Activated T-cell treated with anti-CD3 and anti-CD28 coated beads for 4 hours (primary cell): ENCODE data around the gene PROCA1.

ENCODE experiments used
- DNase-seq: peaks from one replicate; pipeline ENCODE4 v3.0.0-alpha.2; 2020

PROCA1 gene

GRCh38 chr17:28705728-28706334 is 5.9 kb downstream of the PROCA1 start:
- no peak for DNase-seq

- no peak for DNase-seq
Measured at GRCh38 chr17:28705074-28705659, 6.5 kb downstream of the PROCA1 start.

DNA sequence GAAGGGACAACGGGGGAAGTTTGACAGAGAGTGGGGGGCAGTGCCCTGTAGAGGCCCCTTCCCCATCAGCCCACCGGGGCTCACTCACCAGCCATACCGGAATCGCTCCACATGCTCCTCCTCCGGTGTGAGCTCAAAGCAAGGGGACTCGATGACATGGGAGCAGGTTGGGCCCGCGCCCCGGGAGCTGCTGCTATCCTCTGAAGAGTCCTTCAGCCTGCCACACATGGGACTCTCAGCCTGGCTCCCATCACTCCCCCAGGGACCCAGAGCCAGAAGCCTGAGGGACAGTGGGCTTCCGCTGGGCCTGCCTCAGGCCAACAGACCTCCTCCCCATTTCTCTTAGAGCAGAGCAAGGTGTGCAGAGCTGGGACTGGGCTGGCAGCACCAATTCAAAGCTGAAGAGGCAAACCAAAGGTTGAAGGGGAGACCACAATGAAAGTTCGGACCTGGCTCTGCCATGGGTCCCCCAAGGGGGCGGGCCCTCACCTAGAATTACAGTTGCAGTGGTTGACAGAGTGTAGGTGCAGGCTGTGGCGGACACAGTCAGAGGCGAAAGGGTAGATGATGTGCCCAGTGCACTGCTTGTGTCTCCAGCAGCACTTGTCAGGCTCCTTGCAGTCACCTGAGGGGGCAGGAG is 7.3 kb downstream of the PROCA1 start:
- DNase-seq, result no peak

GRCh38 chr17:28703552-28704218 is 8.0 kb downstream of the PROCA1 start:
- DNase-seq, result no peak

DNA sequence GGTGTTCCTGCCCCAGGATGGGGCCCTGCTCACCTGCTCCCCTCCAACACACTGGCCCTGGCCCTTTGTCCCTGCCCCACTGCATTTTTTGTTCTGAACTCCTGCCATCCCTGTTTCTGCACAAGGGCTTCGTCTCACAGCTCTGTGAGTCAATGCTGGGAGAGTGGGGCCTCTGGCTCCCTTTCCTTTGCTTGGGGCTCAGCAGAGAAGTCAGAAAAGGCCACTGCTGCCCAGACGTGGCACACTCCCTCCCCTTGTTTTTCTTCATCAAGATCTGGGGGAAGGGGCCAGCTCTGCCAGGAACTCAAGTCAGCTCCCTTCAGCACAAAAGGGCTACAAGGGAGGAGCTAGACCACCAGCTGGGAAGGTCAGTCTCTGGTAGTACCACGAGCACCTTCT is 8.9 kb downstream of the PROCA1 start:
- no peak for DNase-seq

GRCh38 chr17:28702026-28702751 is 9.5 kb downstream of the PROCA1 start:
- DNase-seq, result no peak

GRCh38 chr17:28700830-28701492 is 10.7 kb downstream of the PROCA1 start:
- DNase-seq, result no peak

DNA sequence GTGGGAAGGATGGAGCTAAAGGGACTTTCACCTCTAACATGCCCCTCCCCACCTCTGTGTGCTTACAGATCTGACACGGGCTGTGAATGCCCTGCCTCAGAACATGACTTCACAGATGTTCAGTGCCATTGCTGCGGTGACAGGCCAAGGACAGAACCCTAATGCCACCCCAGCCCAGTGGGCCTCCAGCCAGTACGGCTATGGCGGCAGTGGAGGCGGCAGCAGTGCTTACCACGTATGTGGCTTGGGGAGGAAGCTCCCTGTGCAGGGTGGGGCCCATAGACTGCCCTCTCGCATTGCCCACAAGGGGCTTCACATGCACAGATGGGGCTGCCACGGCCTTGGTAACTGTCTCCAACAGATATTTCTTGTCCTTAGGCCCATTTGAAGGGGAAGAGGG is 11.4 kb downstream of the PROCA1 start:
- no peak for DNase-seq

GRCh38 chr17:28698253-28698941 is 13.3 kb downstream of the PROCA1 start:
- no peak for DNase-seq

DNA sequence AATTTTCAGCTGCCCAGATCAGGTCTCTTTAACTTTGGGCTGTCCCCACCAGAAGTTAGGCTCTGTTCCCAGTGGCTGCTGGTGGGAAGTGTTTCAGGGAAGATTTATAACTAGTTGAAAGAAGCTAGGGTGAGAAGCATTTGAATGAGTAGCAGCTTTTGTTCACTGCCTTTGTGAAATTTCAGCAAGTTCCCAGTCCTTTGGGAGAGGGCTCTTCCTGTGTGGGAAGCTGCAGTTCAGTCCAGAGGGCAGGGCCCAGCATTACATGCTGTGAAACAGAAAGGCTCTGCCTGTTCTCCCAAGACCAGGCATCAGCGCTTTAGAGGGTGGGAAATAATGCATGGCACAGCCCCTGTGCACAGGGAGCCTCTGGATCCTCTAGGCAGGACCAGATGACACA is 17.8 kb downstream of the PROCA1 start:
- no peak for DNase-seq

DNA sequence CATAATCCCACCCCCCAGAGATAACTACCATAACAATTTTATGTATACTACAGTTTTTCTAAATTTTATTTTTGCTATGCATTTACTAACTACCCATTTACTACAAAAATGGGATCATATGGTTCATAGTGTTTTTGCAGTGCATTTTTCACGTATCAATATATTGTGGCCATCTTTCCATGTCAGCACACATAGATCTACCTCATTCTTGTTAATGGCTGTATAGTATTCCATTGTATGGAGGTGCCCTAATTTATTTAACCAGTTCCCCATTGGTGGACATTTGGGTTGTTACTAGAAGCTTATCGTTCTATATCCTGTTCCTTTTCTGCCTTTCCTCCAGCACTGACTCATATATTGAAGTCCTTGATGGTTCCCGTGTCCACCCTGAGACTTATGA is 22.7 kb downstream of the PROCA1 start:
- no peak for DNase-seq

DNA sequence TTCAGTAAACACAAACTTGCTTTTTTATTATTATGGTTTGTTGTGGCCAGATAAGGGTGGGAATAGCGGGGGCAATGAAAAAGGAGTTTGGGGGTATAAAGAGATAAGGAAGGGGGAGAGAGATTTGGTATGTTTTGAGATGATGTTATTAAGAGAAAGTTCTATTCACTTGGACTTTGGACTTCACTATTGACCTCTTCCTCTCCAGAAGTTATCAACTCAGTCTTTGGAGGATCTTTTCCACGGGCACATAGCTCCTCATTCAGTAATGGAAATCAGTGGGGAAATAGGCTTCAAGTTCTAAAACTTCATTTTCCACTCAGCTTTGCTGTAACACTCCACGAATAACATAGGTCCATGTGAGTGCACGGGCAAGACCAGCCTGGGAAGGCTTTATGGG is 23.2 kb downstream of the PROCA1 start:
- no peak for DNase-seq

DNA sequence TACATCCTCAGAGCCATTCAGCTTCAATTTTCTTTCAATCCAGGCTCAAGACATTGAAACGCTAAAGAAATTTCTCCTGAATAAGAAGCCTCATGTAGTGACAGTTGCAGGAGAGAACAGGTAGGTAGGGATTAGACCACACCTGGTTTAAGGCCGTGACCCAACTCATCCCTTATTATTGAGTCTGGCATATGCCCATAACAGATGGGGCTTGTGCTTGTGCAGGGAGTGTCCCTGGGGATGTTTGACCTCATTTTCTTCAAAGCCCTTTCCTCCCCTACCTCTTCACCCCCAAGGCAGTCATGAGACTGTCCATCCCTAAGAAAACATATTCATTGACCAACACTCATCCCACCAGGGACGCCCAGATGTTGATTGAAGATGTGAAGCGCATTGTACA is 25.4 kb downstream of the PROCA1 start:
- no peak for DNase-seq

GRCh38 chr17:28685366-28685765 is 26.3 kb downstream of the PROCA1 start:
- DNase-seq, result no peak

DNA sequence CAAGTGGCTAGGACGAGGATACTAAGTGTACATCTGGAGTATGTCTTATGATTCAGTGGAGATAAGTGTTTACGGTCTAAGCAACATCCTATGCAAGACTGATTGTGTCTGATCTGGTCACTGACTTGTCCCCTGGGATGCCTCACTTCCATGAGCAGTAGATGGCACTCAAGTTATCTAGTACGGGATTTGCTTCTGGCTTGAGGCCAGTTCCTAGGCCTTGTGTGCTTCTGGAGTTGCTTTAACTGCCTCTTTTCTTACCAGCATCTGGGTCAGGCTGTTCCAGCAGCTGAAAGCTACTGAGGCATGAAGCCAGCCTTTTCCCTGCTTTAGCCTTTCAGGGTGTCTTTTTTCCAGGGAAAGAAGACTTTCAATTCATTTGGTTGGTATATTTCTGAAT is 26.7 kb downstream of the PROCA1 start:
- no peak for DNase-seq

DNA sequence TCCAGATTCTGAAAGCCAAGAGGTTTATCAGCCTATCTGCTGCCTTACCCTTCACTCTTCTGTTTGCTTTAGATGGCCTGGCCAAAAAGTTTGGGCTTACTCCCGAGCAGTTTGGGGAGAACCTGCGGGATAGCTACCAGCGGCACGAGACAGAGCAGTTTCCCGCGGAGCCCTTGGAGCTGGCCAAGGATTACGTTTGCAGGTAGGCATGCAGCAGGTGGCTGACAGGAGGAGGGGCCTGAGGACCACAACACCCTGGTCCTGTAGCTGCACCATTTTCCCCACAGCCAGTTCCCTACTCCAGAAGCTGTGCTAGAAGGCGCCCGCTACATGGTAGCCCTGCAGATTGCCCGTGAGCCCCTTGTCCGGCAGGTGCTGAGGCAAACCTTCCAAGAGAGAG is 29.0 kb downstream of the PROCA1 start:
- DNase-seq, result no peak

DNA sequence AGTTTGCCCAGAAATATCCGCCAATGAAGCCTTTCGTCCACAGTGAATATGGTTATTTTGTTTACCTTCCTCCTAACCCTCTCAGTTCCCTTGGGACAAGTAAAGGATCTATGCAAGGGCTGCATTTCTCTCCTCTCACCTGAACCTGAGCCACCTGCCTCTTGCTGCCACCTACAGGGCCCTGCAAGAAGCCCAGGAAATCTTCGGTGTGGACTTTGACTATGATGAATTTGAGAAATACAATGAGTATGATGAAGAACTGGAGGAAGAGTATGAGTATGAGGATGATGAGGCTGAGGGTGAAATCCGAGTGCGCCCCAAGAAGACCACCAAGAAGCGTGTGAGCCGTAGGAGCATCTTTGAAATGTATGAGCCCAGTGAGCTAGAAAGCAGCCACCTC is 35.7 kb downstream of the PROCA1 start:
- DNase-seq, result no peak

DNA sequence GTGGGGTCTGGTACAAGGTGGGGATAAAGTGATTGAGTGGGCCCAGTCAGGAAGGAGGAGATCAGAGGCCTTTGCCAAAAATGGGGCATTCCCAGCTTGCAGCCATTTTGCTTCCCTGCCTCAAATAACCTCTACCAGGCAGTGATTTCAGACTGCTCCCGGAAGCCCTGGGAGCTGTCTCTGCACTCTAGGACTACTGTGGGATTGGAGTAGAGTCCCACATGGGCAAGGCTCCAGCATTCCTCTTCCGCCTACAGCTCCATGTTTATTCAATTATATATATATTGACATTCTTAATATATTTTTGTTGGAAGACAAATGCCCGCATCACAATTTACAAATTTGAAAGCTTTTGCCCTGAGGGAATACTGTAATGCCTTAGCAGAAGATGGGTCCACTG is 36.2 kb downstream of the PROCA1 start:
- no peak for DNase-seq

GRCh38 chr17:28669918-28670317 is 41.8 kb downstream of the PROCA1 start:
- no peak for DNase-seq

DNA sequence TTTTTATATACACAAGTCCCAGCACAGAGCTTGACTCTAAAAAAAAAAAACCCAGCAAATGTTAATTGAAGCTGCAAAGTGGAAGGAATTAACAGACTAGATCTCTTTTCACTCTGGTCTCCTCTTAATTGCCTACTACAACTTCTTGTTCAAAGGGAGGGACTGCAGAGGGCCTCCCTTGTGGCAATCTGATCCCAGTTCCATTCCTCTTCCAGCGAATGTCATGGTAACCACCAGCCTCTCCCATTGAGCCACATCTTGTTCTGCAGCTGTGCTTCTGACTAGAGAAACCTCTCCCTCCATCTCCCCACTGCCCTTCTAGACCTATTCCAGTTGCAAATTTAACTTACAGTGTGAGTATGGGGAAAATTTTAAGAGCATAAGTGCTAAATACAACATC is 43.8 kb downstream of the PROCA1 start:
- DNase-seq, result no peak

DNA sequence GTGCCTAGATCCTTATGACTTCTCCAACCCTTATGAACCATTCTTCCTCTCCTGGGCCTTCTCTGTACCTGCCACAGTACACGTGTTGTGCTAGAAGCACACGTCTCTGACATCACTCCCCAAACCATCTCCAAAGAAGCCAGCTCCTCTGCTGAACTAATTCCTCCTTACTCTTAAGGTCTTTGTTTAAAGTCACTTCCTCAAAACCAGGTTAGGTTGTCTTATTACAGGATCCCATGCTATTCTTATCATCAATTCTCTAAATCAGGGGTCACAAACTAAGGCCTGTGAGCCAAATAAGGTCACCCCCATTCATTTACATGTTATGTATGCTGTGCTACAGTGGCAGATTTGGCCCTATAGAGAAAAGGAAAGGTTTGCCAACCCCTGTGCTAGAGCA is 45.7 kb downstream of the PROCA1 start:
- DNase-seq, result no peak

DNA sequence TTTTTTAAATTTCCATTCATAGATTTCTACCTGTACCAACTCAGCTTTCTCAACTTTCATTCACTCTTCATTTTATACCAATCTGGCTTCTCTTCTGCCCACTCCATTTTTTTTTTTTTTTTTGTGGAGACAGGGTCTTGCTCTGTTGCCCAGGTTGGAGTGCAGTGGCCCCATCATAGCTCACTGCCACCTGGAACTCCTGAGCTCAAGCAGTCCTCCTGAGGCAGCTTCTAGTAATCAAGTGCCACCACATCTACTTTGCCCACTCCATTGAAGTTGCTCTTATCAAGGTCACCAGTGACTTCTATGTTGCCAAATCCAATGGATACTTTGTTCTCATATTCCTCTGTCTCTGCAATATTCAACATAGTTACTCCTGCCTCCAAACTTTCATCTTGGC is 48.0 kb downstream of the PROCA1 start:
- DNase-seq, result no peak

- DNase-seq, result no peak
Measured at GRCh38 chr17:28662527-28662829, 49.2 kb downstream of the PROCA1 start.
